GM23248 (cell line): ENCODE data around the gene MRPL40.

Source experiments
- EZH2 ChIP-seq: fragments of 200-600 bp; sonication (generic); IDR thresholded peaks from 2 replicates; pipeline ENCODE4 v1.6.1; 2018; ENCODE audit warnings: antibody characterized with exemption, mild to moderate bottlenecking; ENCODE audit not compliant: insufficient read depth, poor library complexity, severe bottlenecking
- EZH2phosphoT487 ChIP-seq: fragments of 200-600 bp; sonication (generic); IDR thresholded peaks from 2 replicates; pipeline ENCODE4 v1.6.1; 2018; ENCODE audit warnings: antibody characterized with exemption, moderate library complexity, mild to moderate bottlenecking, low read depth; ENCODE audit not compliant: insufficient read depth

DNA sequence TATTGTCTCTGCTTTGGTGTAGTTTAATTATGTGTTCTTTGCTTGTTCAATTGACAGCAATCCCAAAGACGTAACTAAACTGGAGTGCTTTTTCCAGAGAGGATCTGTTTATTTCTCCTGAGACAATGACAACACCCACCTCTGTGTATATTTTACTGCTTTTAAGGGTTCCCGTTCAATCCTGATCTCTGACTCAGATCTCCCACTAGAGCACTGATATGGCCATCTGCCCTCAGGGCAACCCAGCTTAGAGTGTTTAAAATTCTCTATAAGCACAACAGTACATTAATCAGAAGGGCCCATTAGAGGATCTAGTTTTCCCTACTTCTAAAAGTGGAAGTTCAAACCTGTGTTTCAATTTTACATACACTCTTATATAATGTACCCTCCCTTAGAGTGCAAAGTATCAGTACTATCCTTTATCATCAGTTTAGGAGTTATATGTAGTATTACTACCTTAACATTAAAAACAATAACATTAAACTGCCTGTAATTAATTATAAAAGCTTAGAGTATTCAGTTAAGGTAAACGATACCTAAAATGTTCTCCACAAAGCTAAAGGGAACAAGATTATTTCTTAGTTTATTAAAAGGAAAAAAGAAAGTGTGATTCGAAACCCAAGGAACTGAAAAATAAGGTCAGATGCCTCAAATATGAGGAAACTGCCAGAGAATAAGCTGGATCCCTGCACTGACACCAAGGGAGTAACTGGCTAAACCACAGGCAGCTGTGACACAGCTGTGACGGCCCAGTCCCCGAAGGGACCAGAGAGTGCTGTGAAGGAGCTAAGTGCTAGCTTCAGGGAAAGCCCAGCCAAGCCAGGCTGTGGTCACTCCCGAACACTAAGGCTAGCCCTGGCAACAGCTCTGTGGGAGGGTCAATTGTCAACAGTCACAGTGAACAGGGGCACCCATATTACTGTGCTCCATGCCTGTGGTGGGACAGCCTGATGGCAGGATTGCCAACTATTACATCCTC lies 31.4 kb downstream of the MRPL40 start:
- TF ChIP-seq EZH2, result no peak
- TF ChIP-seq EZH2phosphoT487, result no peak
